DMS53 treated with DMSO at 0.1 percent for 48 hours (cell line): ENCODE results near the gene DVL3.

Source experiments
- DNase-seq: peaks from one replicate; lab custom pipeline; 2025; ENCODE audit not compliant: unreplicated experiment; lab: John Stamatoyannopoulos, UW

Gene DVL3

DNA sequence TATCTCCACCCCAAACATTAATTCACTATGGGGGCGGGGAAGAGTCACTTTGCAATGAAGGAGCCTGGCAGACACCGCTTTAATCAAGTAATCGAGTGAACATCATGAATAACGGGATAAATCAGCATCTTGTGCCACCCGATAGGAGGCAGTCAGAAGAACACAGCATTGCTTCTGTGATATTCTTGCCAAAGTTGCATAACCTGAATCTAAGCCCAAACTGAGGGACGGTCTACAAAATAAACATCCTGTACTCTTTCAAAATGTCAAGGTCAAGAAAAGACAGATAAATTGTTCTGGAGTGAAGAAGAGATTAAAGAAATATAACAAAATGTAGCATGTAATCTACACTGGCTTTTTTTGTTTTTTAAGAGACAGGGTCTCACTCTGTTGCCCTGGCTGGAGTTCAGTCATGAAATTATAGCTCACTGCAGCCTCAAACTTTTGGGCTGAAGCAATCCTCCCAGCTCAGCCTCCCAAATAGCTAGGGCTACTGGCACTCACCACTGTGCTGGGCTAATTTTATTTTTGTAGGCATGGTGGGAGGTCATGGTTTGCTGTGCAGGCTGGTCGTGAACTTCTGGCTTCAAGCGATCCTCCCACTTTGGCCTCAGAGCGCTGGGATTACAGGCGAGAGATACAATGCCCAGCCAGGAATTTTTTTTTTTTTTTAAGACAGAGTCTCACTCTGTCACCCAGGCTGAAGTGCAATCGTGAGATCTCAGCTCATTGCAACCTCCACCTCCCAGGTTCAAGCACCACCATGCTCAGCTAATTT is 54.2 kb downstream of the DVL3 start:
- DNase-seq: no peak

DNA sequence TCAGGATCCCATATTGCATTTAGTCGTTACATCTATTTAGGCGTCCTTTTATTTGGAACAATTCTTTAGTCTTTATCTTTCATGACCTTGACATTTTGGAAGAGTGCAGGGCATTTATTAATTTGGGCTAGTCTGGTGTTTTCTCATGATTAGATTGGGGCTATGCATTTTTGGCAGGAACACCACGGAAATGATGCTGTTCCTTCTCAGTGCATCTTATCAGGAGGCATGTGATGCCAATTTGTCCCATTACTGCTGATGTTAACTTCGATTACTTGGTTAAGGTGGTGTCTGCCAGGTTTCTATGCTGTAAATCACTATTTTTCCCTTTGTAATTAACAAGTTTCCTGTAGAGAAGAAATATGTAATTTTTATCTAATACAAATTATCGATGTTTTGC is 56.1 kb downstream of the DVL3 start:
- no peak for DNase-seq

DNA sequence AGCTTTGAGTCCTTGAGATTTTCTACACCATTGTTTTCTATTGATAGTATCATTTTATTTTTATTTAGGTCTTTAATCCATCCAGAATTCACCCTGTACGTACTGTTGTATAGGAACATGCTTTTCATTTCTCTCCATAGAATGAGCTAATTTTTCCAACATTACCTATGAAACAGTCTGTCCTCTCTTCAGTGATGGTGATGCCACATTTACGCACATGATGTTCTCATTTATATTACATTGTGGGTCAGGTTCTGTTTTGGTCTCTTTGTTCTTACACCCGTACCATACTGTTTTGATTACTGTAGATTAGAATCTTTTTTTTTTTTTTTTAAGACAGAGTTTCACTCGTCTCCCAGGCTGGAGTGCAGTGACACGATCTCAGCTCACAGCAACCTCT is 56.5 kb downstream of the DVL3 start:
- no peak for DNase-seq

DNA sequence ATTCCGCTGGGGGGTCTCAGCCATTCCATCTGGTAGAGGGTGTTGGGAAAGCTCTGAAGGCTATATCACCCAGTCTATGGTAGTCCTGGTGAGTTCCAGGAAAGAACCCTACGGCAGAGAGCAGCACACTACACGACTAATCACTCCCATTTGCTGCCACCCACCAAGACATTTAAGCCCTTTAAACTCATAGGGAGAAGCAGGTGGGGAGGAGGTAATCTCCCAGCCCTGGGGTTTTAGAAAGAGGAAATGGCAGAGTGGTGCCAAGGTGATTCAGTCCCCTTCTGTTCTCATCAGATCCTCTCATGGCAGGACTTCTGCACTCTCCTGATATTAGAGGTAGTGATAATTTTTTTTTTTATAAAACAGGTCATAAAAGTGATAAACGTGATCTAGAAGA is 63.6 kb downstream of the DVL3 start:
- no peak for DNase-seq

DNA sequence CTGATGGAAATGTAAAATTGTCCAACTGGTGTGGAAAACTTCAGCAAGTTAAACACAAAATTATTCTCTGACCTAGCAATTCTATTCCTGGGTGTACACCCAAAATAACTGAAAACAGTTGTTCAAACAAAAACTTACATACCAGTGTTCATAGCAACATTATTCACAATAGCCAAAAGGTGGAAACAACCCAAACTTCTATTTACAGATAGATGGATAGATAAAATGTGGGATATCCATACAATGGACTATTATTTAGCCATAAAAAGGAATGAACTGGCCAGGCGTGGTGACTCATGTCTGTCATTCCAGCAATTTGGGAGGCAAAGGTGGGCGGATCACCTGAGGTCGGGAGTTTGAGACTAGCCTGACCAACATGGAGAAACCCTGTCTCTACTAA is 67.3 kb downstream of the DVL3 start:
- no peak for DNase-seq
